Measurements from ENCODE around the gene GPATCH11. TPM values are rescaled to one million over a fixed set of nuclear protein-coding genes. Genes with fewer than 3 reads are reported as not detected.
A peak's percentile ranks its signal among the peaks of the same experiment; 100 is the strongest.

GPATCH11 gene
- total RNA-seq = 10 to 100 TPM in 1 of 2 experiments, 1 to 10 TPM in 1; 9.8 to 10.3 TPM

DNA sequence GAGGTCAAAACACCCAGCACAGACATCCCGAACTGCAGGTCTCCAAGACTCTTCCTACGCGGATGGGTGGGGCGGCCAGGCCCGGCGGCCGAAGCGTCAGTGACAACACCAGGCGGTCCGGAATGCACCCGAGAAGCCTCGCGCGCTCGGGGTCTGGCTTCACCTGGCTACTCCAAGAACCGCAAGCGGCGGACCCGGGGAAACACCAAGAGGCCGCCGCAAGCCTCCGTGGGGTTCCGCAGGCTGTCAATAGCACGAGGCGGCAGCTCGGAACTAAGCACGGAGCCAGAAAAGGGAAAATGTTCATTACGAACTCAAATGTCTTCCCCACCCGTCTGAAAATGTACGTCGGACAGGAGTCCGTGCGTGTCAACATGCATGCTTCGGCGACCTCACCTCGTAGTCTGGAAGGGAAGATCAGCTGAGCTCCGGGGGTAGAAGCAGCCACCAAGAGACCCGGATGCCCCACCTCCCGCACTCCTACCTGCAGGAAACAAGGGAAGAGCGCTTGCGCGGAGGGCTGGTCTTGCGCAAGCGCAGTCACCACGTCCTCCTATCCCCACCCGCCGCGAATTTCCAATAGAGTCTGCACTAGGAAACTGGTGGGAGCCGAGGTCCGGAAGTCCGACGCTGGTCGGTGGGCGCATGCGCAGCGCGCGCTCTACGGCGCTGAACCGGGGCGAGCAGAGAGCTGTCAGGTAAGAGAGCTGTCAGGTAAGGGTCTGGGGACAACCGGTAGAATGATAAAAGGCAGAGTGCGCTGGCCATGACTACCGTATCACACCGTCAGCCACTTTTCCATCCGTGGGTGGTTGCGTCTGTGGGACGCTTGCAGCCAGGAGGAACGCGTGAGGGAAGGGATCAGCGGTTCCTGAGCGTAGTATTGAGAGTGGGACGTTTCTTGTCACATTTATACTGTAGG is at the start of gene GPATCH11, which contains the start of gene HEATR5B:
Gene GPATCH11 (plus strand): TSS at position 646 of the 922 bp plus-strand sequence. CDS start 3,864 bp downstream, outside the sequence.
Gene HEATR5B (minus strand): TSS at position 500 of the 922 bp plus-strand sequence. CDS start 958 bp downstream, outside the sequence.
- Mint-ChIP-seq H3K27me3 (no peaks in the 10 kb centered on the region), H3K27ac (no peak within 1 kb of the TSS), H3K9me3 (no peaks in the 10 kb centered on the region), H3K4me3 (no peak within 1 kb of the TSS), H3K36me3 (ENCODE audit: low read depth) (peaks cover 36% of the 10 kb centered on the region), H3K4me1 (peaks cover 45% of the 10 kb centered on the region)
- POLR2A ChIA-PET = interaction anchor here (1.3 kb wide), 1 partner anchor 117 kb away, joined by 4 read pairs; the partner anchor contains the start of gene STRN
- DNase-seq = peak; percentile 92
- CTCF ChIA-PET = interaction anchor here (1.0 to 1.1 kb wide), 2 partner anchors 16 to 29 kb away, joined by 3 read pairs; no protein-coding TSS in a partner anchor

DNA sequence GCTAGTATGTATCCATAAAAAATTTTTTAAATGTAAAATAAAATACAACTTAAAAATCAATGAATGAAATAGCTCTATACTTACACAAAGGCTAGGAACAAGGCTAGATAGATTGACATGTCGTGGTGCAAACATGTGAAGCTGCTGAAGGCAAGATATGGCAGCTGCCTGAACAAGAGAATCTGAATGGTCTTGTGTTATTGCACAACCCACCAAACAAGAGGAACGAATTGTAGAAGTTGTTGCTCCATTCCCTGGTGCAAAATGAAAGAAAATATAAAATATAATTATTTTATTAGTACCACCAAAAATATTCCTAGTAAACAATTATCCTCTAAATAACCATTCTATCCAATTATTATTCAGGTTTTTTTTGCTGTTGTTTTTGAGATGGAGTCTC is 46.5 kb upstream of the GPATCH11 start:
- Mint-ChIP-seq H3K36me3 (ENCODE audit: low read depth) (peaks cover 22% of the 10 kb centered on the region), H3K4me1 (no peaks in the 10 kb centered on the region), H3K27ac (no peak overlapping the region), H3K27me3 (no peaks in the 10 kb centered on the region), H3K4me3 (no peak overlapping the region), H3K9me3 (no peaks in the 10 kb centered on the region)
- POLR2A ChIA-PET = no interaction called here
- DNase-seq = no peak
- CTCF ChIA-PET = no interaction called here

GRCh38 chr2:37039580-37039979 is 44.7 kb upstream of the GPATCH11 start:
- no peaks in the 10 kb centered on the region for H3K27me3 Mint-ChIP-seq
- no peaks in the 10 kb centered on the region for H3K9me3 Mint-ChIP-seq
- peaks cover 21% of the 10 kb centered on the region for H3K36me3 Mint-ChIP-seq (ENCODE audit: low read depth)
- POLR2A ChIA-PET = no interaction called here
- CTCF ChIA-PET = no interaction called here
- no peak for DNase-seq
- H3K27ac Mint-ChIP-seq = no peak overlapping the region
- no peaks in the 10 kb centered on the region for H3K4me1 Mint-ChIP-seq
- H3K4me3 Mint-ChIP-seq = no peak overlapping the region

DNA sequence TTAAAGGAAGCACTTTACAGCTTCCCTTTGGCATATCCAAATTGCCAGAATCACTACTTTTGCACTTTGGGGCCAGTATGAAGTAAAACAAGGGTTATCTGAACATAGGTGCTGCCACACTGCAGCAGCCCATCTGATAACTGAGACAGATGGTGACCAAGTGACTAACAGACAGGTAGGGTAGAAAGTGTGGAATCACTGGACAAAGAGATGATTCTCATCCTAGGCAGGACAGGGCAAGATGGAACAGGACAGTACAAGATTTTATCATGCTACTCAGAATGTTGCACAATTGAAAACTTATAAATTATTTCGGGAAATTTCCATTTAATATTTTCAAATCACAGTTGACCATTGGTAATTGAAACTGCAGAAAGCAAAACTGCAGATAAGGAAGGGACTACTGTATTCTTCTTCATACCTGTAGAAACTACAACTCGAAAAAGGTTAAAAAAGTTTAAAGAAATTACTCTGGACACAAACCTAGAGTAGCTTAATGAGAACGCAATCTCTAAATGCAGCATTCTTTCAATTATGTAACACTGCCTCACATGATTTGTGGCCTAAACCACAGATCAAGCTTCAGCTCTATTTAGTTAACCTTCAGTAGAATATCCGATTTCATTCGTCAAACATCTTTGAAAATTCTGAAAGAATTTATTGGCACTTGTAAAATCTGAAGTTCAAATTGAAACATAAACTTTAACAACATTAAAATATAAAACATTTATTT is 31.6 kb upstream of the GPATCH11 start:
- Mint-ChIP-seq H3K4me3 (no peak overlapping the region), H3K4me1 (no peaks in the 10 kb centered on the region), H3K27me3 (no peaks in the 10 kb centered on the region), H3K9me3 (no peaks in the 10 kb centered on the region), H3K36me3 (ENCODE audit: low read depth) (peaks cover 34% of the 10 kb centered on the region), H3K27ac (no peak overlapping the region)
- POLR2A ChIA-PET = no interaction called here
- CTCF ChIA-PET = interaction anchor here (0.8 to 0.9 kb wide), 2 partner anchors 9 to 11 kb away, joined by 3 read pairs; no protein-coding TSS in a partner anchor
- no peak for DNase-seq

DNA sequence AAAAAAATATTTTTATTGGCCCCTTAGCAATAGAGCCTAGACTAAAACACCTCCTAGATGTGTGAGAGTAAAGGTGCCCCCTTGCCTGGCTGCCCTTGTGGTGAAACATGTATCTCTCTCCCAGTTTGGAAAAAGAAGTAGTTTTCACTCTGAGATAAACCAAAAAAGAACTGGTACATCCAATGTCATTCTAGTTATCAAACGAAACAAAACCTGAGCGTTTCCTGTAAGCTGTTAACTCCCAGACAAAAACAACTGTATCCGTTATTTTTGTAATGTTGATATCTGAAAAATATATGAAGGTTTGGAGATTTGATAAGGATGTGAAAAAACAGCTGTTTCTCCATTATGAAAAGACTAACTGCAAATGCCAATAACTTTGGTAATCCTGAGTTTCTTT is 24.5 kb upstream of the GPATCH11 start:
- H3K36me3 Mint-ChIP-seq (ENCODE audit: low read depth) = peaks cover 40% of the 10 kb centered on the region
- CTCF ChIA-PET = interaction anchor here (0.5 kb wide), 1 partner anchor 10 kb away, joined by 3 read pairs; no protein-coding TSS in a partner anchor
- H3K27ac Mint-ChIP-seq = no peak overlapping the region
- DNase-seq = no peak
- POLR2A ChIA-PET = no interaction called here
- H3K27me3 Mint-ChIP-seq = no peaks in the 10 kb centered on the region
- H3K4me1 Mint-ChIP-seq = peaks cover 2% of the 10 kb centered on the region
- no peaks in the 10 kb centered on the region for H3K9me3 Mint-ChIP-seq
- no peak overlapping the region for H3K4me3 Mint-ChIP-seq

GRCh38 chr2:37060446-37060845 is 23.9 kb upstream of the GPATCH11 start:
- ChIA-PET CTCF (interaction anchor here (0.5 kb wide), 1 partner anchor 11 kb away, joined by 3 read pairs; no protein-coding TSS in a partner anchor), POLR2A (no interaction called here)
- H3K27me3 Mint-ChIP-seq = no peaks in the 10 kb centered on the region
- no peaks in the 10 kb centered on the region for H3K9me3 Mint-ChIP-seq
- no peak overlapping the region for H3K4me3 Mint-ChIP-seq
- H3K4me1 Mint-ChIP-seq = peaks cover 2% of the 10 kb centered on the region
- H3K36me3 Mint-ChIP-seq (ENCODE audit: low read depth) = peaks cover 42% of the 10 kb centered on the region
- H3K27ac Mint-ChIP-seq = no peak overlapping the region
- DNase-seq = no peak

DNA sequence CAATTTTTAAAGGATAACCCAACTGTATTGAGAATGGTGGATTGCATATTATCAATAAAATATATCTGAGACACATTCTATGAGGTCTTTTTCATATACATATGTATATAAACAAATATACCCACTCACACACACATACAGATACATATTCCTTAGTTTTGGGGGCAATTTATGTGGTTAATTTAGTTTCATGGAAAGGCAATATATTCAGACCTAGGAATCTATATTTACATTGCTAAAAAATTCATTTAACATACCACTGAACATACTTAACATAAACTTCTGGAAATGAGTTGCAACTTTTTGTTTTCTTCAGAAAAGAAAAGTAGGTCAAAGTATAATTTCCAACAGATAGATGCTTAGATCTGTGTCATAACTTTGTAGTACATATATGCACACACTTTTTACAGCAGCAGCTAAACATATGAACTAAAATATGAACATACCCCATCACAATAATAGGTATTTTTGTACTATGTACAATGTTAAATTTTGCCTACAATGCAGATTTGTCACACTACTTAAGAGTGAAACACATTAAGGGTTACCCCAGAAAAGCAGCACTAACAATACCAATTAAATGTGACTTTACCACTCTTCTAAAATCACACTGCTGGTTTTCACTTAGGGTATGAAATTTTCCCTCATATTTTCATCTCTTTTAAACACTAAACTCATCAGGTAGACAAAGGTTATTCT is 23.2 kb upstream of the GPATCH11 start:
- Mint-ChIP-seq H3K4me3 (no peak overlapping the region), H3K27me3 (no peaks in the 10 kb centered on the region), H3K4me1 (peaks cover 2% of the 10 kb centered on the region), H3K9me3 (no peaks in the 10 kb centered on the region), H3K36me3 (ENCODE audit: low read depth) (peaks cover 42% of the 10 kb centered on the region), H3K27ac (no peak overlapping the region)
- POLR2A ChIA-PET = no interaction called here
- CTCF ChIA-PET = interaction anchor here (1.0 kb wide), 1 partner anchor 12 kb away, joined by 3 read pairs; no protein-coding TSS in a partner anchor
- no peak for DNase-seq

GRCh38 chr2:37061776-37062175 is 22.5 kb upstream of the GPATCH11 start:
- Mint-ChIP-seq H3K9me3 (no peaks in the 10 kb centered on the region), H3K4me3 (no peak overlapping the region), H3K36me3 (ENCODE audit: low read depth) (peaks cover 40% of the 10 kb centered on the region), H3K4me1 (peaks cover 2% of the 10 kb centered on the region), H3K27ac (no peak overlapping the region), H3K27me3 (no peaks in the 10 kb centered on the region)
- no peak for DNase-seq
- ChIA-PET POLR2A (no interaction called here), CTCF (interaction anchor here (1.0 to 1.1 kb wide), 2 partner anchors 9 to 13 kb away, joined by 3 read pairs; no protein-coding TSS in a partner anchor)

GRCh38 chr2:37068686-37069085 is 15.6 kb upstream of the GPATCH11 start:
- Mint-ChIP-seq H3K27me3 (no peaks in the 10 kb centered on the region), H3K4me1 (peaks cover 3% of the 10 kb centered on the region), H3K4me3 (no peak overlapping the region), H3K27ac (no peak overlapping the region), H3K9me3 (peaks cover under 1% of the 10 kb centered on the region), H3K36me3 (ENCODE audit: low read depth) (peaks cover 42% of the 10 kb centered on the region)
- POLR2A ChIA-PET = interaction anchor here (0.7 kb wide), 1 partner anchor 60 kb away, joined by 3 read pairs; no protein-coding TSS in a partner anchor
- DNase-seq = no peak
- CTCF ChIA-PET = no interaction called here

DNA sequence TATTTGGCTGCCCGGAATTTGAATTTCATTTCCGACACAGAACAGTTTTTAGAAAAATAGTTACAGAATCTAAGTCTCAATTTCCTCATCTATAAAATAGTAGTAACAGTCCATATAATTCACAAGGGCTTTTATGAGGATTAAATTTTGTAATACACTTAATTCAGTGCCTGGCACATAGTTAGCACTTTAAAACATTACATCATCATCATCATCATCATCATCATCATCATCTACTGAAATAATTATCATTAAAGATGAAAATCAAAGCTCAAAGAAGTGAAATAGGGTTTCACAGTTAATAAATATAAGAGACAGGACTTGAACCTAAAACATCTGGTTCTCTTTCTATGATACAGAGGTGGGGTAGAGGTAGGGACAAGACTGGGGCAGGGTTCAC is 13.4 kb upstream of the GPATCH11 start:
- Mint-ChIP-seq H3K27ac (no peak overlapping the region), H3K4me3 (no peak overlapping the region), H3K9me3 (peaks cover 2% of the 10 kb centered on the region), H3K4me1 (peaks cover 3% of the 10 kb centered on the region), H3K36me3 (ENCODE audit: low read depth) (peaks cover 45% of the 10 kb centered on the region), H3K27me3 (no peaks in the 10 kb centered on the region)
- CTCF ChIA-PET = interaction anchor here (1.0 kb wide), 1 partner anchor 13 kb away, joined by 3 read pairs; no protein-coding TSS in a partner anchor
- DNase-seq = no peak
- POLR2A ChIA-PET = no interaction called here

DNA sequence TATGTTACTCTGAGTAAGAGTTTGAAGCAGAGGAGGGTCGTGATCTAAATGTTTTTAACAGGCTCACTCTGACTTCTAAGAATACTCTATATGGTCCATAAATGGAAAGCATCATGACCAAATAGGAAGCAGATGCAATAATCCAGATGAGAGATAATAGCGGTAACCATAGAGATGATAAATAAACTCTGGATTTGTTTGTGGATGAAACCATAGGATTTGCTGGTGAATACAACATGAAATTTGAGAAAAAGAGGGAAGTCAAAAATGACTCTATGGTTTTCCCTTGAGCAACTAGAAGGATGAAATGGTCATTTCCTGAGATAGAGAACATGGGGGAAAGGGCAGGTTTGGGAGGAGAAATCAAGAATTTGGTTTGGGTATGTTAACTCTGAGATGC is 4.1 kb upstream of the GPATCH11 start:
- no peak for DNase-seq
- Mint-ChIP-seq H3K27me3 (no peaks in the 10 kb centered on the region), H3K27ac (peak overlapping the region; percentile 76), H3K4me1 (peaks cover 52% of the 10 kb centered on the region), H3K9me3 (no peaks in the 10 kb centered on the region), H3K4me3 (peak overlapping the region; percentile 48), H3K36me3 (ENCODE audit: low read depth) (peaks cover 53% of the 10 kb centered on the region)
- CTCF ChIA-PET = no interaction called here
- POLR2A ChIA-PET = no interaction called here

GRCh38 chr2:37080689-37081088 is 3.6 kb upstream of the GPATCH11 start:
- Mint-ChIP-seq H3K27ac (peak overlapping the region; percentile 76), H3K9me3 (no peaks in the 10 kb centered on the region), H3K36me3 (ENCODE audit: low read depth) (peaks cover 50% of the 10 kb centered on the region), H3K4me3 (peak overlapping the region; percentile 48), H3K27me3 (no peaks in the 10 kb centered on the region), H3K4me1 (peaks cover 52% of the 10 kb centered on the region)
- ChIA-PET POLR2A (no interaction called here), CTCF (no interaction called here)
- DNase-seq = no peak

All from activated CD4-positive, alpha-beta T cell treated with anti-CD3 and anti-CD28 coated beads, Interleukin-2, amount 10 ng/mL, durations not matched to agents 7 days and 5 days (primary cell).